Testis (tissue), 2 donors: ENCODE measurements around the gene PIK3R4.

Experiments used
- POLR2A ChIP-seq: fragments of 450-650 bp; IDR thresholded peaks from one replicate; pipeline ENCODE4 v1.6.1; 2017; ENCODE audit warnings: antibody characterized with exemption, mild to moderate bottlenecking, moderate library complexity
- TF ChIP-seq, protein P1 (sequence below), 3 experiments: fragments of 450-650 bp in 2 of 3; fragments of 200-600 bp in 1 of 3; sonication (generic) in 1 of 3; IDR thresholded peaks; one replicate each; pipeline ENCODE4 v1.5.1; 2016 to 2019; ENCODE audit warnings: antibody characterized with exemption in 3 of 3, mild to moderate bottlenecking in 2 of 3, moderate library complexity in 1 of 3

GRCh38 chr3:130661140-130661891 lies 85.3 kb downstream of the PIK3R4 start:
- TF ChIP-seq, protein P1, sequence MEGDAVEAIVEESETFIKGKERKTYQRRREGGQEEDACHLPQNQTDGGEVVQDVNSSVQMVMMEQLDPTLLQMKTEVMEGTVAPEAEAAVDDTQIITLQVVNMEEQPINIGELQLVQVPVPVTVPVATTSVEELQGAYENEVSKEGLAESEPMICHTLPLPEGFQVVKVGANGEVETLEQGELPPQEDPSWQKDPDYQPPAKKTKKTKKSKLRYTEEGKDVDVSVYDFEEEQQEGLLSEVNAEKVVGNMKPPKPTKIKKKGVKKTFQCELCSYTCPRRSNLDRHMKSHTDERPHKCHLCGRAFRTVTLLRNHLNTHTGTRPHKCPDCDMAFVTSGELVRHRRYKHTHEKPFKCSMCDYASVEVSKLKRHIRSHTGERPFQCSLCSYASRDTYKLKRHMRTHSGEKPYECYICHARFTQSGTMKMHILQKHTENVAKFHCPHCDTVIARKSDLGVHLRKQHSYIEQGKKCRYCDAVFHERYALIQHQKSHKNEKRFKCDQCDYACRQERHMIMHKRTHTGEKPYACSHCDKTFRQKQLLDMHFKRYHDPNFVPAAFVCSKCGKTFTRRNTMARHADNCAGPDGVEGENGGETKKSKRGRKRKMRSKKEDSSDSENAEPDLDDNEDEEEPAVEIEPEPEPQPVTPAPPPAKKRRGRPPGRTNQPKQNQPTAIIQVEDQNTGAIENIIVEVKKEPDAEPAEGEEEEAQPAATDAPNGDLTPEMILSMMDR (IDR thresholded peaks at IDR 0.05): no peak
- no peak for TF ChIP-seq POLR2A
